ENCODE measurements around the gene SPON1.

GRCh38 chr11:14073849-14074476, 111.4 kb downstream of the SPON1 start:
- no peak for TF ChIP-seq CTCF (IDR thresholded peaks at IDR 0.05)
- no peak for TF ChIP-seq POLR2A (IDR thresholded peaks at IDR 0.05)

Data from heart left ventricle (tissue), 13 donors.